HG03378 (cell line): ENCODE measurements around the gene TP63.
"Not testable (repeated sequence)": the region's sequence is repeated elsewhere in the genome, so short reads cannot be mapped to it uniquely, and the experiment has no call there.

Experiments used
- ATAC-seq: cut with Tn5 transposase; IDR thresholded peaks from one replicate; pipeline ENCODE4 v1.9.1; 2021; ENCODE audit warnings: mild to moderate bottlenecking, moderate library complexity; ENCODE audit not compliant: unreplicated experiment

Gene TP63

DNA sequence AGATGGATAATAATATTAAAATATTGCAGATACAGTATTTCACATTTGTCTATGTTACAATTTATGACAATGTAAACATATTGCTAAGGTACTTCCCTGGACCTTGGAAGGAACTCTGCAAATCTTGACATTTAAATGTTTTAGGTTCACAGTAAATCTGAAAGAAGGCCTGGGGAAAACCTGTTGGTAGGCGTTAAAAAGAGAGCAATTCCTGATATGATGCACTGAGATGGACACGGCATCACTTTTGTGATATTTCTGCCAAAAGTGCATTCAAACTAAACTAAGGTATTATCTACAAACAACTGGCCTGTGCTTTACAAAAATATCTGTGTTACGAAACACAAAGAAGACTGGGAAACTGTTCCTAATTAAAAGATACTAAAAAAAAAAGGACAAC is 6.1 kb upstream of the TP63 start:
- no peak for ATAC-seq

DNA sequence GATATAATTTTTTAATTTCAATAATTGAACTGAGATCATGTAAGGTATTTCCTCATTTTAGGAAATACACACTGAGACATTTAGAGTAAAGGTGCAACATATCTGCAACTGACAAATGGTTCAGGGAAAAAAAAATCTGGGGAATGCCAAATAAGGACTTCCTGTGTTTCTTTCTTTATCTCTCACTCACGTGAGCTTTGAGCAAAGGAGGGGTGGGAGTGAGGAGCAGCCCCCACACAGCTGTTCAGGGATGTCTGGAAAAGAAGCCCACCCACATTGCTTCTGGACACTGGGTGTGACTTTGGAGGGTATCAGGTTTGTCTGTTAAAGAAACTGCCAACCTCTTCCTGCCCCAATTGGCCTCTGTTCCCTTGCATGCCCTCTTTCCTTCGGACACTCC is 5.6 kb upstream of the TP63 start:
- ATAC-seq, result no peak

DNA sequence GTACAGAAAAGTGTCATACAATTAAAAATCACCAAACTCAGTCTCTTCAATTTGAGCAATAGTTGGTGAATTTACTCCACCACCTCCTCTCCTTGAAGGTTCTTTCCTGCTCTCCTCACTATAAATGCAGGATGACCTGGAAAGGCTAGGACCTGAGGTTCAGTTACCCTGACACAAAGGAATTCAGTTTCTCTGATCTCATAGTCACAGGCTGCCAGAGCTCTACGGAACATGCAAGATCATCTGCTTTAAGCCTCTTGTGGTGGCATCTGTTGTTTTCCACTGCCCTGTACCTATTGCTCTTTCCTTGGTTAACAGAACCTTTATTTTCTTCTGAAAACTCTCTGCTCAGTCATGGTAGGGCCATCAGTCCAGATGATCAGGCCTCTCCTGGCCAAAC is 4.9 kb upstream of the TP63 start:
- ATAC-seq, result no peak

DNA sequence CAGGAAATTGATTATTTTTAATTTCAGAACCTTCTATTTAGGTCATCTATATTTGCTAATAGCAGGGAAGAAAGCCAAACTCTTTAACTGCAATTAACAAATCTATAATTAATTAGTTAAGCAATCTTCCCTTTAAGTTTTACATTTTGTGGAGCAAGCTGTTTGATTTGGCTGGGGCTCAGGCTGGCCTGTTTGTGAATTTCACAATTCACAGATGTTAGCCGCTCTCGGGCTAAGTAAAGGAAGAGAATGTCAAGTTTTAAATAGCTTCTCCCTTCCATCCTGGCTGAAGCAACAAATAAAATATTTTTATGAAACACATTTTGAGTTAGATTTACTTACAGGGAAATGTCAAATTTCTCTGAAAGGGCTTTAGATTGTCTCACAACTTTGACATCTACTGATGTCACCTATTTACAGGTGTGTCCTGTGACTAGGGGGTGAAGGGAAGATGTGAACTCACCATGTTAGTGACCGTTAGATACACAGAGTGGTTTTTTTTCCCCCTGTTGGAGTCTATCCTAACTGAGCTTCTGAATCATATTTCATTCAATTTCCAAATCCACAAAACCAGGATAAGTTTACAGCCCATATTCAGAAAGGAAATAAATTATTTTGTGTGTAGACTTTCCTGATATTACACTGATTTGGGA is 1.3 kb upstream of the TP63 start:
- no peak for ATAC-seq

DNA sequence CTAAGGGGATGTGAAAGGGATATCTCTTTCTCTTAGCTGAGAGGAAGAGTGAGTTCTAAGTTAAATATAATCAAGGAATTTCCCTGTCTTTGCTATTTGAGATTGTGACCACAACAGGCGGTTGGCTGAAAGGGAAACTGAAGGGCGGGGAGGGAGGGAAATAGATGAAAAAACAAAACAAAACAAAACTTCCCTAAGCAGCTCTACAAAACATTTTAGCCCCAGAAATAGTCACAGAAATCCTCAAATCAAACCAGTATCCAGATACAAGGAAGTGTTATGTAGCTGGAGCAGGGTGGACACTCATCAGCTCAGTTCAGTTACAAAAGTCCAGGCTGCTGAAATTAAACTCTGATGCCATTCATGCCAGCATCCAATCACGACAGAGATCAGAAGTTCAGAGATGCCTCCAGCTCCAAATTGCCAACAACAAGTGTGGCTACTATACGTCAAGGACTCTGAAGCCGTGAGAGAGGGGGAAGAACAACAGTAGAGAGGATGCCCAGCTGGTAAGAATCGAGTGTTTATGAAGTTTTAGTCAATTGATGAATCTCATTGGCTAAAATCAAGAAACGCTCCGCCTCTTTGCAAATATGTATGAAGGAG is 319 bp upstream of the TP63 start:
- peak; percentile 63 for ATAC-seq

DNA sequence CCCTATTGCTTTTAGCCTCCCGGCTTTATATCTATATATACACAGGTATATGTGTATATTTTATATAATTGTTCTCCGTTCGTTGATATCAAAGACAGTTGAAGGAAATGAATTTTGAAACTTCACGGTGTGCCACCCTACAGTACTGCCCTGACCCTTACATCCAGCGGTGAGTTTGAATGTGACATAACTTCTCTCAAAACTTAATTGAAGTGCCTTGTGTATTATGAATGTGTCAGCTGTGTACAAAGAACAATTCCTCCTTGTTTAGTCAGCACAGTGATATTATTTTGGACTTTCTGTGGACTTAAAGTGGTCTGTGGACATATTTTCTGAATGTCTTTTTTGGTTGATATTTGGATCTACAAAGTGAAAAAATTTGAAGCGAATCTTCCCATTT is 220 bp downstream of the TP63 start:
- peak; percentile 2 for ATAC-seq

DNA sequence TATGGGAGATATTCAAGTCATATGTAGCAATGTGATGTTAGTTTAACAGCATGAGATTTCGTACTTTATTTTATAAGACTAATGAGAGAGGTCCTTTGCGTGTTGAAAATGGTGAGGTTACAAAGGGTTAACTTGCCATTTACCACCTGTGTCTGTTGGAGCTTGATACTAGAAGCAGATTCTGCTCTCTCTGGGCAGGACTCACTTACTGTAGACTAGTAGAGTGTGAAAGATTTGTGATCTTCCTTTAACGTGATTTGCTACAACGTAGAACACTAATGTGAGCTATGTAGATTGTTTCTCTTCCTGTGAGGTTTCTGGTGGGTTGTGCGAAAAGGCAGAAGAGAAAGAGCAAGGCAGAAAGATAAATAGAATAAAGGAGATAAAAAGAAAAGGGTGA is 1.1 kb downstream of the TP63 start:
- ATAC-seq, result peak; percentile 57

DNA sequence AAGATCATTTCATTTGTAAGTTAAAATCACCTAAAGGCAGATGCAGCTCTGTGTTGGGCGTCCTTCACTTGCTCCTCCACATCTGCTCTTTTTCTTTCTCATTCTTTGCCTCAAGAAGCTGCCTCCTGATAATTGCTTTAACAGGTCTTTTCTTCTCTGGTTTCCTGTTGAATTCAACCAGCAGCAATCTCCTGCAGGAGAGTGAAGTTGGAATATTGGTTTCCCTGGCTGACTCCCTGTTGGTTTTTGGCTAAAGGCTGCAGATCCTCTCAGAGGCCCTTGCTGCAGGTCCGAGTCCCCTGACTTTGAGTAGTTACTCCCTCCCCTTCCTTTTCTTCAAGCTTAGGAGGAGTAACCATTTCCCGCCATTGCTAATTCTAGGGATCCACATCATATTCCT is 4.2 kb downstream of the TP63 start:
- ATAC-seq, result no peak

DNA sequence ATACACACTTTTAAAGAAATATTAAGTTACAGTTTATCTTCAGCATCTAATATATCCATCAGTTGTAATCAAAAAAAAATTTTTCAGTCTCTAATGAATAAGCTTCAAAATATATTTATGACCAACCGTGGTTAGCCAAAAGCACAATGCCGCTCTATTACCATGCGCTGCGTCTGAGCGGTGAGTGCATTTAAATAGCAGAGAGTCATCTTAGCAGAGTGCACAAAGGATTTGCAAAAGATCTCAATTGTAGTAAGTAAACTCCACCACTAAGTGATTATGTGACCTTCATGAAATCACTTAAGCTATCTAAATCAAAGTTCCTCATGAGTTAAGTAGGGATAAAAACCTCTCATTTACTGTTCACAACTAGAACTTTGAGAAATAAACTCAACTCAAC is 4.9 kb downstream of the TP63 start:
- no peak for ATAC-seq

DNA sequence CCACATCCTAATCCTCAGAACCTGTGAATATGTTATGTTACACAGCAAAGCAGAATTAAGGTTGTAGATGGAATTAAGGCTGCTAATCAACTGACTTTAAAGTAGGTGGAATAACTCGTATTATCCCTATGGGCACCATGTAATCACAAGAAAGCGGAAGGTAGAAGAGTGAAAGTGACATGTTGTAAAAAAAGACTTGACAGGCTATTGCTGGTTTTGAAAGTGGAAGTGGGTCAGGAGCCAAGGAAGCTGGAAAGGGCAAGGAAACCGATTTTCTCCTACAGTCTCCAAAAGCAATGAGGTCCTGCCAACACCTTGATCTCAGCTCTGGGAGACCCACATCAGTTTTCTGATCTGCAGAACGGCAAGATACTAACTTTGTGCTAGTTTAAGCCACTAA is 6.6 kb downstream of the TP63 start:
- no peak for ATAC-seq

DNA sequence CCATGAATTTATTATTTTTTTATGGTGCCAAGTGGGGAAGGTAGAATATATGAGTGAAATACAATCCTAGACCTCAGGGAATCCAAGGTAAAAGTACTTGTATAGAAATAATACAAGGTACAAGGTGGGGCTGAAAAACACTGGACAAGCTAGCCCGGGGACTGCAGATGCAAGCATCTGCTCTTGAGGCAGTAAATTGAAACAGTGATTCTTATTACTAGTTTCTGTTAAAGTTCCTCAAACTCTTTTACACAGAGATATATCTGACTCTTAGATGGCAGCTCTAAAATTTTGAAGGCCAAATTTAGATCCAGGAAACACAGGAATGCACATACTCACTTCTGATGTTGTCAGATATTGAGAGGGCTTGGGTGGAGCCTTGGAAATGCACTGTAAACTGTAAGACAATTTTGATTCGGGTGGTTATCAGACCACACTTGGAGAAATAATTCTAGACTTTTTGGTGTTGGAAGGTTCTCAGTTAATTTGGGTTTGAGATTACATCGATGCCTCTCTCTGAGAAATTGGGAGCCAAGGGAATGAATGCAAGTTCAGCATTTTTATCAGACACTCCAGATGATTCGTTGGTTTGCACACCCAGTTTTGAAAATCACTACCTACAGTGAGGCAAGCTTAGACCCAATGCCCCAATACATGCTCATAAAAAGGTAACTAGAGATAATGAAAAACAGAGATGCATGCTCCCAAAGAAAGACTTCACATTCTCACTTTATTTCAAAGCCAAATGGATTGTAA is 7.3 kb downstream of the TP63 start:
- no peak for ATAC-seq

DNA sequence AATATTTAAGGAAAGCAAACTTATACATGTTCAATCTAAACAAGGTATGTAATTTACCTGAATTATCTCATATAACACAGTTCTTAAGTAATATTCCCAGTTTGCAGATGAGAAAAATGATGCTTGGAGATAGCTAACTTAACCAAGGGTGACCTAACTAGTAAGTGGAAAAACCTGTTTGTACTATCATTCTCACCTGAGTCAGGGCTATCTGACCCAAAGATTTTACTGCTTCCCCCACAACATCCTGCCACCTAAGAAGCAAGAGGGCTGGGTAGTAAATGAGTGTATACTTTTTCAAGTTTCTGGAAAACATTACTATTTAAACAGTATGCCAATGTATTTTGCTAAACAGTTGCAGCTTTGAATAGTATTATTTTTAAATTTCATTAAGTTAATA is 10.6 kb downstream of the TP63 start:
- ATAC-seq, result peak; percentile 74

DNA sequence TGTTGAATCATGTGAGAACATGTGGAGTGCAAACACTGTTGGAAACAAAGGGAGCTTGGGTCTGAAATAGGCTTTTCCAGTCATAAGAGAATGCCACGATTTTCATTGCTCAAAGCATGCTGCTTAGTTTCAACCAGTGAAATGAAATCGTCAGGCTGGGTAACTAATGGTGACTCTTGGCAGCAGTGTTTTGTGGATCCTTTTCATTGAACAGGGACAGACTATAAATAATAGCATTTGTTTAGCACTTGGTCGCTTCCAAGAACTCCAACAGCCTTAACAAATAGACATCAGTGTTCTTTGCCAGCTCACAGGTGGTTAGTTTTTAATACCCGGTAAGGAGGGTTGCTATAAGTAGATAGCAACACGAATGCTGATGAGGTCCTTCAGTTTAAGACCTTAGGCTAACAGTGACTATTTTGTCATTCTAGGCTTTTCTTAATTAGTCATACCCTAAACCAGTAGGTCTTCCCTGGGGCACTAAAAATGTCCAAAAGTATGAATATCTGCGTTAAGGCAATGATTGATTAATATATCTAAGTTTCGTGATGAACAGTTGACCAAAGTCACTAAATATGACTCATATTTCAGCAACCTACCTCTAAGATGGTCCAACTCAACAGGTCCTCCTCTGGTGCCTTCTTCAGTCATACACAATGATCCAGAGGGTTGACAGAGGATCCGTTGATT is 15.8 kb downstream of the TP63 start:
- no peak for ATAC-seq

DNA sequence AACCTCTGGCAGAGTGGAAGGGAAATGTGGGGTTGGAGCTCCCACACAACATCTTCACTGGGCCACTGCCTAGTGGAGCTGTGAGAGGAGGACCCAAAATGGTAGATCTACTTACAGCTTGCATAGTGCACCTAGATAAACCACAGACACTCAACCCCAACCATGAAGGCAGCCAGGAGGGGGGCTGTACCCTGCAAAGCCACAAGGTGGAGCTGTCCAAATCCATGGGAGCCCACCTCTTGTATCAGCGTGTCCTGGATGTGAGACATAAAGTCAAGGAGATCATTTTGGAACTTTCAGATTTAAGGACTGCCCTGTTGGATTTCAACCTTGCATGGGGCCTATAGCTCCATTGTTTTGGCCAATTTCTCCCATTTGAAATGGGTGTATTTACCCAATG is 20.9 kb downstream of the TP63 start:
- no peak for ATAC-seq

DNA sequence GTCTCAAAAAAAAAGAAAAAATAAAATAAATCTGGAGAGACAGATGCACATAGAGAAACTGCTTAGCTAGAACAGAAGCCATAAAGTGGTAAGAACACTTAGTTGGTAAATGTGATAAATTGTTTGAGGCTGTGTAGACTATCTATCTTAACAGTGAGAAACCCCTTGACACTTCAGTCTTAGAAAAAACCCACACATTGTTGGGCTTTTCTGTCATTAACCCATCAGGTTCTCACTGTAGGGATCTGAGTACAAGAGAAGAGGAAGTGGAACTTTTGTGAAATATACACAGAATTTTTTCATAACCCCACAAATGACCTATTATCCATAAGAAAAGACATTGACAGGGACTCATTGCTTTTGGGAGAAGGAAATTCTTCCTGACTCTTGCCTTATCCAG is 24.4 kb downstream of the TP63 start:
- ATAC-seq, result peak; percentile 69

DNA sequence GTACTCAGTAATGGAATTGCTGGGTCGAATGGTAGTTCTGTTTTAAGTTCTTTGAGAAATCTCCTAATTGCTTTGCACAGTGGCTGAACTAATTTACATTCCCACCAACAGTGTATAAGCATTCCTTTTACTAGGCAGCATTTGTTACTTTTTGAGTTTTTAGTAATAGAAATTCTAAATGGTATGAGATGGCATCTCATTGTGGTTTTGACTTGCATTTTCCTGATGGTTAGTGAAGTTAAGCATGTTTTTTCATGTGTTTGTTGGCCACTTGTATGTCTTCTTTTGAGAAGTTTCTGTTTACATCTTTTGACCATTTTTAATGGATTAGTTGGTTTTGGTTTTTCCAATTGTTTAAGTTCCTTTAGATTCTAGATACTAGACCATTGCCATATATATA is 28.4 kb downstream of the TP63 start:
- ATAC-seq, result no peak

DNA sequence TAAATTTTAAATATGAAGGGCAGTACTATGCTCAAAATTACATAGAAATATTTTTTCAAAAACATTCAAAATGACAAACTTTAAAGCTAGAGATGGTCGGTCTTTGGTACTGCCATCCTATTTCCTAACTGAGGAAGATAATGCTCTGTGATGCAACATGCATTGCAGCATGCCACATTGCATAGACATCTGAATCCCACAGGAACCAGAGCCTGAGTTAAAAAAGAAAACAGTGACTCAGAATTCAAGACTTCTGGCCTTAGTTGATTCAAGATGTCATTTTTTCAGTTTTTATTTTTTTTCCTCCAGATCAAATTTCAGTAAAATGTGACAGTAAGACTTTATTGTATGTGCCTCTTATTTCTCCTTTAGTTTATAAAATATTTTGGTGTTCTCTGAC is 33.1 kb downstream of the TP63 start:
- no peak for ATAC-seq

DNA sequence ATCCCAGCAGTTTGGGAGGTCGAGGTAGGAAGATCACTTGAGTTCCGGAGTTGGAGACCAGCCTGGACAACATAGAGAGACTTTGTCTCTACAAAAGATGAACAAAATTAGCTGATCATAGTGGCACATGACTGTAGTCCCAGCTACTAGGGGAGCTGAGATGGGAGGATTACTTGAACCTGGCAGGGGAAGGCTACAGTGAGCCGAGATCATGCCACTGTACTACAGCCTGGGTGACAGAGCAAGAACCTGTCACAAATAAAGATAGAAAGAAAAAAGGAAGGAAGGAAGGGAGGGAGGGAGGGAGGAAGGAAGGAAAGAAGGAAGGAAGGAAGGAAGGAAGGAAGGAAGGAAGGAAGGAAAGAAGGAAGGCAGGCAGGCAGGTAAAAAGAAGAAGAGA is 41.2 kb downstream of the TP63 start:
- not testable (repeated sequence) for ATAC-seq

DNA sequence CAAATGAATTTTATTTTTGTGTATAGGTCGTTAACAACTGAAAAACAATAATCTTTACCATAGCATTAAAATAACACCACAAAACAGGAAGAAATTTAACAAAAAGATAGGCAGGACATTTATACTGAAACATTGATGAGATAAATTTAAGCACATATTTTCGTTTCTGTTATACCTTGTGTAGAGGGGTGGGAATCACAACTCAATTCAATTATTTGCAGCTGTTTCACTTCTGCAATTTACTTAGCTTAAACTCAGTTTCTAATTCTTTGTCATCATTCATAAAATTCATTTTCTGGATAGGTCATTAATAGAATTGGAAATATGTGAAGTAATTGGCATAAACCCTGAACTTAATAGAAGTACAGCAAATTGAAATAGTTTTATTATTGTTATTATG is 42.3 kb downstream of the TP63 start:
- ATAC-seq, result peak; percentile 85

DNA sequence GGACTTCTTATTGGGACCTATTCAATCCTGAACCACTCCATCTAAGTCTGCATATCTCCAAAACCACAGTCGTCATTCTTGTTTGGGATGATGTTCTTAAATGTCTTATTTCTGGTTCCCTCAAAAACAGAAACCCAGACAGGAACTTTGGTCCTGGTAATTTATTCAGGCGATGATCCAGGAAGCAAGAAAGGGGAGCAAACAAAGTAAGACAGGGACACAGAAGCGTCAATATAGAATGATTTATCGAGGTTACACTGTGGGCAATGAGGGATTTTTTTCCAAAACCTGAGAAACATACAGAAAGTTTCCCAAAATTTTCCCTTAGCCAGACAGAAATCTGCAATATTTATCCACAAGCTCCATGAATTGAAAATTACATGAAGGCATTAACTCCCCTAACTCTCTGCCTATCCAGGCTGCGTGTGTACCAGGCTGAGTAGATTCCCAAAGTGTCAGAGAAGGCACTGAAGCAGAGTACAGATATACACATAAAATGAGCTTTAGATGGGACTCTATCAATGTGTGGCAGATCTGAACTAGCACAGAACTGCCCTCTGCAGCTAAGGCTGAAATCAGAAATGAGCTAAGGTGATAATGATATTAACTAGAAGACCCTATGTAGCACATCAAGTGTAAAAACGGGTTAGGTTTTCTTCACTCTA is 43.2 kb downstream of the TP63 start:
- no peak for ATAC-seq

DNA sequence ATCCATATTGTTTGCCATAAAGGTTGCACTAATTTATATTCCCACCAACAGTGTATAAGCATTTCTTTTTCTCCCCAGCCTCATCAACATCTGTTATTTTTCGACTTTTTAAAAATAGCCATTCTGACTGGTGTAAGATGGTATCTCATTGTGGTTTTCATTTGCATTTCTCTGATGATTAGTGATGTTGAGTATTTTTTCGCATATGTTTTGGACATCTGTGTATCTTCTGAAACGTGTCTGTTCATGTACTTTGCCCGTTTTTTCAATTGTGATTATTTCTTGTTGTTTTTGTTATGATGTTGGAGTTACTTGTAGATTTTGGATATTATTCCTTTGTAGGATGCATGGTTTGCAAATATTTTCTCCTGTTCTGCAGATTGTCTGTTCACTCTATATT is 46.5 kb downstream of the TP63 start:
- ATAC-seq, result no peak
